Measurements from ENCODE around the gene ADAMTS7.

- TF ChIP-seq, protein P1, sequence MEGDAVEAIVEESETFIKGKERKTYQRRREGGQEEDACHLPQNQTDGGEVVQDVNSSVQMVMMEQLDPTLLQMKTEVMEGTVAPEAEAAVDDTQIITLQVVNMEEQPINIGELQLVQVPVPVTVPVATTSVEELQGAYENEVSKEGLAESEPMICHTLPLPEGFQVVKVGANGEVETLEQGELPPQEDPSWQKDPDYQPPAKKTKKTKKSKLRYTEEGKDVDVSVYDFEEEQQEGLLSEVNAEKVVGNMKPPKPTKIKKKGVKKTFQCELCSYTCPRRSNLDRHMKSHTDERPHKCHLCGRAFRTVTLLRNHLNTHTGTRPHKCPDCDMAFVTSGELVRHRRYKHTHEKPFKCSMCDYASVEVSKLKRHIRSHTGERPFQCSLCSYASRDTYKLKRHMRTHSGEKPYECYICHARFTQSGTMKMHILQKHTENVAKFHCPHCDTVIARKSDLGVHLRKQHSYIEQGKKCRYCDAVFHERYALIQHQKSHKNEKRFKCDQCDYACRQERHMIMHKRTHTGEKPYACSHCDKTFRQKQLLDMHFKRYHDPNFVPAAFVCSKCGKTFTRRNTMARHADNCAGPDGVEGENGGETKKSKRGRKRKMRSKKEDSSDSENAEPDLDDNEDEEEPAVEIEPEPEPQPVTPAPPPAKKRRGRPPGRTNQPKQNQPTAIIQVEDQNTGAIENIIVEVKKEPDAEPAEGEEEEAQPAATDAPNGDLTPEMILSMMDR (IDR thresholded peaks at IDR 0.05) = no peak
- TF ChIP-seq CHD2 (IDR thresholded peaks at IDR 0.05; ENCODE audit: low read length, partially characterized antibody) (no peak), POLR2AphosphoS2 (conservative IDR thresholded peaks at IDR 0.05; ENCODE audit: low read length) (no peak), SMC3 (IDR thresholded peaks at IDR 0.05) (no peak), CEBPB (IDR thresholded peaks at IDR 0.05) (no peak)
- TF ChIP-seq, protein P2, sequence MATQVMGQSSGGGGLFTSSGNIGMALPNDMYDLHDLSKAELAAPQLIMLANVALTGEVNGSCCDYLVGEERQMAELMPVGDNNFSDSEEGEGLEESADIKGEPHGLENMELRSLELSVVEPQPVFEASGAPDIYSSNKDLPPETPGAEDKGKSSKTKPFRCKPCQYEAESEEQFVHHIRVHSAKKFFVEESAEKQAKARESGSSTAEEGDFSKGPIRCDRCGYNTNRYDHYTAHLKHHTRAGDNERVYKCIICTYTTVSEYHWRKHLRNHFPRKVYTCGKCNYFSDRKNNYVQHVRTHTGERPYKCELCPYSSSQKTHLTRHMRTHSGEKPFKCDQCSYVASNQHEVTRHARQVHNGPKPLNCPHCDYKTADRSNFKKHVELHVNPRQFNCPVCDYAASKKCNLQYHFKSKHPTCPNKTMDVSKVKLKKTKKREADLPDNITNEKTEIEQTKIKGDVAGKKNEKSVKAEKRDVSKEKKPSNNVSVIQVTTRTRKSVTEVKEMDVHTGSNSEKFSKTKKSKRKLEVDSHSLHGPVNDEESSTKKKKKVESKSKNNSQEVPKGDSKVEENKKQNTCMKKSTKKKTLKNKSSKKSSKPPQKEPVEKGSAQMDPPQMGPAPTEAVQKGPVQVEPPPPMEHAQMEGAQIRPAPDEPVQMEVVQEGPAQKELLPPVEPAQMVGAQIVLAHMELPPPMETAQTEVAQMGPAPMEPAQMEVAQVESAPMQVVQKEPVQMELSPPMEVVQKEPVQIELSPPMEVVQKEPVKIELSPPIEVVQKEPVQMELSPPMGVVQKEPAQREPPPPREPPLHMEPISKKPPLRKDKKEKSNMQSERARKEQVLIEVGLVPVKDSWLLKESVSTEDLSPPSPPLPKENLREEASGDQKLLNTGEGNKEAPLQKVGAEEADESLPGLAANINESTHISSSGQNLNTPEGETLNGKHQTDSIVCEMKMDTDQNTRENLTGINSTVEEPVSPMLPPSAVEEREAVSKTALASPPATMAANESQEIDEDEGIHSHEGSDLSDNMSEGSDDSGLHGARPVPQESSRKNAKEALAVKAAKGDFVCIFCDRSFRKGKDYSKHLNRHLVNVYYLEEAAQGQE (IDR thresholded peaks at IDR 0.05) = no peak
- TF ChIP-seq, protein P3, sequence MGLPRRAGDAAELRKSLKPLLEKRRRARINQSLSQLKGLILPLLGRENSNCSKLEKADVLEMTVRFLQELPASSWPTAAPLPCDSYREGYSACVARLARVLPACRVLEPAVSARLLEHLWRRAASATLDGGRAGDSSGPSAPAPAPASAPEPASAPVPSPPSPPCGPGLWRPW (IDR thresholded peaks at IDR 0.05) = no peak
Observed at GRCh38 chr15:78788016-78788660, 23.1 kb downstream of the ADAMTS7 start.

Data from A549 (cell line).